Activated naive CD4-positive, alpha-beta T cell treated with anti-CD3 and anti-CD28 coated beads, Interleukin-2, amount 50 U/mL, for 16 hours (primary cell): ENCODE results near the gene CTNND2.

Experiments
- DNase-seq: peaks from one replicate; pipeline ENCODE4 v3.0.0-alpha.2; 2020

Gene CTNND2

GRCh38 chr5:10958728-10959127, 945.5 kb downstream of the CTNND2 start:
- no peak for DNase-seq

DNA sequence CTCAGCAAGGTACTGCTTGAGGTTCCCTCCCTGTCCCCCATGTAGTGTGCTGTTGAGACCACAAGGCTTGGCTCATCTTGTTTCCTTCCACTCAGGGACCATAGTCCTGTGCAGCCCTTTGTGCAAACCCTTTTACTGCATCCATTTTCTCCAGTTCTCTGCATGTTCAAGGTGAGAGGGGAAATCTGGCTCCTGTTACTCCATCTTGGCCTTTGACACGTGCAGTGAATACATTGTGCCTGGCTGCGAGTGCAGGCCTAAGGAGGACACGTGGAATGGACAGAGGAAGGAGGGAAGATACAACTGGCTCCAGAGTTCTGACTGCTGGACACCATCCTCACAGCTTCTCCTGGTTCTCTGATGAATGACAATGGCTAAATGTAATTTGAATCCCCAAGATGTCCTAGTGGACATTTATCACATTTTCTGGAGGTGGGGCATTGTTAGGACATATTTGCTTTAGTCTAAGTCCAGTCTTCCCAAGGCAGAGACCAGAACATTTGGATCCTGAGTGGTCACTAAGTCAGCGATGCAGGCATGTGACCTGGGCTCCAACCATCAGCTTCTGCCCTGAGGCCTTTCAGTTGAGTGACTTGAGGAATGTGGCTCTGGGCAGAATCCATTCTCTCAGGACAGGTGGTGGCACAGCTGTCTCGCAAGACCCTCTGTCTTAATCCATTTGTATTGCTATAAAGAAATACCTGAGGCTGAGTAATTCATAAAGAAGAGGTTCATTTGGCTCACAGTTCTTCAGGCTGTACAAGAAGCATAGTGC, 954.2 kb downstream of the CTNND2 start:
- no peak for DNase-seq

GRCh38 chr5:10946050-10946449, 958.2 kb downstream of the CTNND2 start:
- DNase-seq = no peak

DNA sequence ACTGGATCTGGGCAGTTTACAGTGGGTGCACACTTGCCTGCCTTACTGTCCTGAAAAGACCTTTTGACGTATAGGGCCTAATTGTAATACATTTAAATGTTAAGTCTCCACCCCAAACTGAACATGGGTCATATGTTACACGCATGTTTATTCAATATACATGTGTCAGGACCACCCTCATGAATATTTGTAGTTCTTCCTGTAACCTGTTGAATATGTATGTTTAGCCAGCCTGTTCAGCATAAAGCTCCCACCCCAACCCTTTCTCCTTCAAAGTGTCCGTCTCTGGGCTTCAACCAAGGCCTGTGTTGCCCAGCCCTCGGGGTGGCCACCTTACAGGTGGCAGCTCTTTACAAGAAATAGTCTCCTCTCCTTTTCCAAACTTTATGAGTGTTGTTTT, 962.3 kb downstream of the CTNND2 start:
- DNase-seq = no peak

DNA sequence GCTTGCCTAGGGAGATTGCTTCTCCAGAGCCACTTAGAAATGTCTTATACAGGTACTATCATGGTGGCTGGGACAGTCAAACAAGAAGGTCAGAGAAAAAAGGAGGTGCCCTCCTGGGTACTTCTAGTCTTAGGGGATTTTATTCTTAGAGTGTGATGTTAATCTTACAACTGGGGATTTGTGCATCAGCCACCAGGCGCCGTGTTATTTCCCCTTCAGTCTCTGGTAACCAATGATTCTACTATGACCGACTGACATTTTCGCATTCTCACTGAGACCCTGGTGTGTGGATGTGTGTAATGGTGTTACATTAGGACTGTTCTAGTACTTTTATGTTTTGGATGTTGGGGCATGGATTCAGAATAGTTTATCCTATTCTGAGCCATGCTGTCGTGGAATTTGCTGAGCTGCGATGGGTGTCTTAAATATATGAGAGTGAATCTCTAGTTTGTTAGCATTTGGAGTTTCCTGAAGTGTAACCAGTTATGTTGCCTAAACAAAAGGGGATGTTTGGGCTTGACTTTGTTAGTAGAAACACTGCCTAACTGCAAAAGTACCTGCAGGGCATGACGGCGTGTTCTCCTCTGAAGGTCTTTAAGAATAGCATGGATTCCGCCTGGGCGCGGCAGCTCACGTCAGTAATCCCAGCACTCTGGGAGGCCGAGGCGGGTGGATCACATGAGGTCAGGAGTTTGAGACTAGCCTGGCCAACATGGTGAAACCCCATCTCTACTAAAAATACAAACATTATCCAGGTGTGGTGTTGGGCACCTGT, 968.0 kb downstream of the CTNND2 start:
- DNase-seq = no peak

DNA sequence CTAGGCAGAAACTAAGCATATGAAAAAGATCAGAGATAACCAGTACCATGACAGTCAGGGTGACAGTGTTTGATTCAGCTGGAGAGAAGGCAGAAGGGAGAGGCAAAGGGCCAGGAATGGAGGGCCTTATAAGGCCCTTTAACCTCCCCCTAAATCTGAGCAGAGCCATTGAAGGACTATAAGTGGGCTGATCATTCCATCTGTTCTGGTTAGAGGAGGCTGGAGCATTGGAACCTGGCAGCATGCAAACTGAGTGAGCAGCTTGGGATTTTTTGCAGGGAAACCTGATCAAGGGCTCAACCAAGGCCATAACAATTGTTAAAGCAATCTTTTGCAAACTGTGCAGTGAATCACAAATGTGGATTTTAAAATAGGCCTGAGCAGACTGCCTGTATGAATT, 968.7 kb downstream of the CTNND2 start:
- no peak for DNase-seq

DNA sequence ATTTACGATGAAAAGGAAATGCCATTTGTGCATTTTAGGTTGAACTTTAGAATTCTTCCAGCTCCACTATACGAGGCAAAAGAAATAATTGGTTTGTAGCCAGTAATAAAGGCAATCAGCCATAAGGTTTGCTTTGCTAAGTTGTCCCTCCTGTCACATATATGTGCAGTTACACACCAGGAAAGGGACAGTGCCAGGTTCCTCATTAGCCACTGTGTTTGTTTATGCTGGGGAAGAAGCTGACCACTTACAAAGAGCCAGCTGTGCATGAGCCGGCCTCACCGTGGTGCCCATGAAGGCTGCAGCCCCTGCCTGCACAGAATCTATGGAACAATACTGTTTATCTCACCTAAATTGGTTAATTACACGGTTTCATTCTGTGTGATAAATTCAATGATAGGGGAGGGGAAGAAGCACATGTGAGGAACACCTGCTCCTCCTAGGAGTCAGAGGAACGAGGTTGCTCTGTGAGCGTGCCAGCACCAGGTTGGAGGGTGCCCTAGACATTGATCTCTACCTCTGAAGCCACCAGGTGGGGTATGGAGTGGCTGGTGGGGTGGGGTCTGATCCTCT, 969.4 kb downstream of the CTNND2 start:
- no peak for DNase-seq

DNA sequence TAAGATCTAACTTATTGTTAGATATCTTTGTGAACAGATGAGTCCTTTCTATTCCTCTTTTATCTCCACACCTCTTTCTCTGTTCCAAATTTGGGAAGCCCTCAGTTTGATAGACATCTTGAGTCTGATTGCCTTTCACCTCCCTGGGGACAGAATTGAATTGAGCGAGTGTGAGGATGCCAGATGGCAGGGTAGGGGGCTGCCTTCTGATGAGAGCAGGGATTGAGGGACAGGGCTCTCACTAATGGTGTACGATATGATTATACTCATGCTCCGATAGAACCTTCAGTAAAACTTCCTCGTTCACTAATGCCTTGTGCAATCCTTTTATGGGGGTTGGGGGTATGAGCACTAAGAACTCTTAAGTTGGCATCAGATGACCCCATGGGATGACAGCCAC, 971.1 kb downstream of the CTNND2 start:
- DNase-seq = no peak

DNA sequence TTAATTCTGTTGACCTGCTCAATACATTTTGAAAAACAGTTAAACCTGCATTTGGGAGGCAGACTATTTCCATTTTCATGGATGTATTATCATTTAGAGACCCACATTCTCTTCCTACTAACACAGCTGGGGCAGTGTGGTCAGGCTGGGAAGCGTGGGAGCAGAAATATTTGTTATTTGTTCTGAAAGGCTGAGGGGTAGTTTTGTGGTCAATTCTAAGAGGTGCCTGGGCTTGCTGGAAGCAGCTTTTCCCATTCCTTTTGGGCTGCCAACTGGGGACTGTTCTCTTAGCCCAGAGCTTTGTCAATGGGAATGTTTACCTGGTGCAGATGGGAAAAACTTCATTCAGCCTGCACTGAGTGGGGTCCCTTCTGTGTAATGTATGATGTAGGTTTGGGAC, 971.8 kb downstream of the CTNND2 start:
- DNase-seq = no peak

- no peak for DNase-seq
Measured at GRCh38 chr5:10927608-10928007, 976.6 kb downstream of the CTNND2 start.

- no peak for DNase-seq
Measured at GRCh38 chr5:10923310-10923709, 980.9 kb downstream of the CTNND2 start.
